AG04450 (cell line): ENCODE data around the gene NR5A2. TPM values are rescaled to one million over a fixed set of nuclear protein-coding genes. Genes with fewer than 3 reads are reported as not detected.

Experiments
- CTCF ChIA-PET: fragments of 300-600, 350-600 bp; formaldehyde crosslinking; extraction: SDS; loops from one replicate; lab custom pipeline; 2022; ENCODE audit warnings: antibody characterized with exemption, inconsistent platforms; lab: Charles Lee
- POLR2A ChIA-PET: fragments of 350-600 bp; formaldehyde crosslinking; extraction: SDS; loops from one replicate; lab custom pipeline; 2021; ENCODE audit warnings: antibody characterized with exemption, inconsistent platforms; lab: Yijun Ruan, JAX
- DNase-seq: peaks from one replicate; pipeline ENCODE4 v3.0.0-alpha.2; 2011; ENCODE audit warnings: low read depth, low spot score
- H3K27ac ChIP-seq: one replicate; pipeline ENCODE4 v1.5.1; 2012; ENCODE audit warnings: low read depth, low read length, control low read depth
- H3K27me3 ChIP-seq: one replicate; pipeline ENCODE4 v1.6.0; 2012; ENCODE audit warnings: low read length; ENCODE audit not compliant: control insufficient read depth, insufficient read depth
- H3K4me3 ChIP-seq: 2 replicates; pipeline ENCODE4 v1.5.1; 2011; ENCODE audit warnings: mild to moderate bottlenecking, low read depth, low read length, control low read depth
- H3K9me3 ChIP-seq: 2 replicates; pipeline ENCODE4 v1.5.1; 2012; ENCODE audit warnings: low read length; ENCODE audit not compliant: control insufficient read depth, insufficient read depth
- polyA plus RNA-seq: library from polyadenylated mRNA; depleted of rRNA; stranded (reverse); fragments of >200 nt; gene quantifications from 2 replicates; pipeline ENCODE4 v1.2.3, GENCODE V29; 2011
- TF ChIP-seq, protein P1 (sequence below): IDR thresholded peaks from 2 replicates; pipeline ENCODE4 v1.5.1; 2011; ENCODE audit warnings: low read depth, low read length, control low read depth, inconsistent platforms

The NR5A2 gene
- polyA plus RNA-seq, 1 experiment, result 0.02 TPM

DNA sequence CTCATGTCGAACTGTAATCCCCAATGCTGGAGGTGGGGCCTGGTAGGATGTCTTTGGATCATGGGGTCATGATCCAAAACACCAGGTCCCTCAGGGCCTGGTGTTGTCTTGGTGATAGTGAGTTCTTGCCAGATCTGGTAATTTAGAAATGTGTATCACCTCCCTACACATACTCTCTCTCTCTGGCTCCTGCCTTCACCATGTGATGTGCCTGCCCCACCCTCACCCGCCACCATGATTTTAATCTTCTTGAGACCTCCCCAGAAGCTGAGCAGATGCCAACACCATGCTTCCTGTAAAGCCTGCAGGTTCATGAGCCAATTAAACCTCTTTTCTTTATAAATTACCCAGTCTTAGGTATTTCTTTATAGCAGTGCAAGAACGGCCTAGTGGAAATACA, 136.4 kb downstream of the NR5A2 start:
- POLR2A ChIA-PET, result no interaction called here
- no peaks in the 10 kb centered on the region for H3K9me3 ChIP-seq
- no peak overlapping the region for H3K27ac ChIP-seq
- no peak for DNase-seq
- H3K27me3 ChIP-seq, result no peaks in the 10 kb centered on the region
- TF ChIP-seq, protein P1, sequence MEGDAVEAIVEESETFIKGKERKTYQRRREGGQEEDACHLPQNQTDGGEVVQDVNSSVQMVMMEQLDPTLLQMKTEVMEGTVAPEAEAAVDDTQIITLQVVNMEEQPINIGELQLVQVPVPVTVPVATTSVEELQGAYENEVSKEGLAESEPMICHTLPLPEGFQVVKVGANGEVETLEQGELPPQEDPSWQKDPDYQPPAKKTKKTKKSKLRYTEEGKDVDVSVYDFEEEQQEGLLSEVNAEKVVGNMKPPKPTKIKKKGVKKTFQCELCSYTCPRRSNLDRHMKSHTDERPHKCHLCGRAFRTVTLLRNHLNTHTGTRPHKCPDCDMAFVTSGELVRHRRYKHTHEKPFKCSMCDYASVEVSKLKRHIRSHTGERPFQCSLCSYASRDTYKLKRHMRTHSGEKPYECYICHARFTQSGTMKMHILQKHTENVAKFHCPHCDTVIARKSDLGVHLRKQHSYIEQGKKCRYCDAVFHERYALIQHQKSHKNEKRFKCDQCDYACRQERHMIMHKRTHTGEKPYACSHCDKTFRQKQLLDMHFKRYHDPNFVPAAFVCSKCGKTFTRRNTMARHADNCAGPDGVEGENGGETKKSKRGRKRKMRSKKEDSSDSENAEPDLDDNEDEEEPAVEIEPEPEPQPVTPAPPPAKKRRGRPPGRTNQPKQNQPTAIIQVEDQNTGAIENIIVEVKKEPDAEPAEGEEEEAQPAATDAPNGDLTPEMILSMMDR, result no peak
- H3K4me3 ChIP-seq, result no peak overlapping the region
- CTCF ChIA-PET, result no interaction called here

- ChIA-PET CTCF (no interaction called here), POLR2A (no interaction called here)
- Histone ChIP-seq H3K4me3 (no peak overlapping the region), H3K9me3 (no peaks in the 10 kb centered on the region), H3K27ac (no peak overlapping the region), H3K27me3 (no peaks in the 10 kb centered on the region)
- DNase-seq, result no peak
- TF ChIP-seq, protein P1, result no peak
Observed at GRCh38 chr1:200165493-200166220, 138.1 kb downstream of the NR5A2 start.

GRCh38 chr1:200166411-200166810, 138.9 kb downstream of the NR5A2 start:
- CTCF ChIA-PET, result no interaction called here
- TF ChIP-seq, protein P1, result no peak

GRCh38 chr1:200168926-200169325, 141.4 kb downstream of the NR5A2 start:
- ChIA-PET CTCF (interaction anchor here (2.1 kb wide), 1 partner anchor 30 kb away, joined by 6 read pairs; no protein-coding TSS in a partner anchor), POLR2A (no interaction called here)
- H3K27me3 ChIP-seq, result no peaks in the 10 kb centered on the region
- H3K4me3 ChIP-seq, result no peak overlapping the region
- no peak overlapping the region for H3K27ac ChIP-seq
- TF ChIP-seq, protein P1, result no peak
- DNase-seq, result no peak
- H3K9me3 ChIP-seq, result no peaks in the 10 kb centered on the region

More at GRCh38 chr1:200166411-200166810, 138.9 kb downstream of the NR5A2 start:
- Histone ChIP-seq H3K27ac (no peak overlapping the region), H3K4me3 (no peak overlapping the region), H3K9me3 (no peaks in the 10 kb centered on the region), H3K27me3 (no peaks in the 10 kb centered on the region)
- POLR2A ChIA-PET, result interaction anchor here (0.6 kb wide), 1 partner anchor 26 kb away, joined by 3 read pairs; no protein-coding TSS in a partner anchor
- no peak for DNase-seq

DNA sequence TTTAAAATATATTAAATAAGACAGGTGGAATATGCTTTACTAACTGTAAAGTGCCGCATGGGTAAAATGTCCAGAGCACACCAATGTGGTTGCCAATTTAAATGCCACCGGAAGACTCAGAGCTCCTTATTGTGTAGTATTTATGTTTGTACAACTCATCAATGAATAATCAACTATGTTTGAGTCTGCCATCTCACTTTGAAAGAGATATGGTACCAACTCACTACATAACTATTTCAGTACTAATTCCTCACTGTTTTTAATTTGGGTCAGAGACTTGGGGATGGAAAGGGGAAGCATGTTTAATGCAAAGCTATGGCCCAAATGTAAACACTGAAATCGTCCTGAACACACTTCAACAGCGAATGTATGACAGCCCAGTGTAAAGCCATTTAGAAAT, 144.8 kb downstream of the NR5A2 start:
- no peaks in the 10 kb centered on the region for H3K27me3 ChIP-seq
- no peak overlapping the region for H3K27ac ChIP-seq
- CTCF ChIA-PET, result interaction anchor here (1.0 kb wide), 1 partner anchor 338 kb away, joined by 3 read pairs; no protein-coding TSS in a partner anchor
- H3K9me3 ChIP-seq, result no peaks in the 10 kb centered on the region
- no peak overlapping the region for H3K4me3 ChIP-seq
- TF ChIP-seq, protein P1, result no peak
- DNase-seq, result no peak
- POLR2A ChIA-PET, result no interaction called here
